ENCODE results near the gene DOCK6. TPM values are rescaled to one million over a fixed set of nuclear protein-coding genes. Genes with fewer than 3 reads are reported as not detected.

DOCK6 gene
- total RNA-seq, 2 donors from 2014 or later = 12.7 to 49.4 TPM

DNA sequence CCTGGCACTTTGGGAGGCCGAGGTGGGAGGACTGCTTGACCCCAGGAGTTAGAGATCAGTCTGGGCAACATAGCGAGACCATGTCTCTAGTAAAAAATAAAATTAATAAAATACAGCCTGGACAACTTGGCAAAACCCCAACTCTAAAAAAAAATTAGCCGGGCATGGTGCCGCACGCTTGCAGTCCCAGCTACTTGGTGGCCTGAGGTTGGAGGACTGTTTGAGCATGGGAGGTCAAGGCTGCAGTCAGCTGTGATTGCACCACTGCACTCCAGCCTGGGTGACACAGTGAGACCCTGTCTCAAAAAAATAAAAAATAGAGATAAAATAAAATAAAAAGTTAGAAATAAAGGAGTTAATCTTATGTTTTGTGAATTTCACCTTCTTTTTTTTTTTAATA lies 91.2 kb downstream of the DOCK6 start:
- DNase-seq (ENCODE audit: low spot score) = no peak
- Histone ChIP-seq H3K4me1 (peaks cover 0 to 8% of the 10 kb centered on the region in 2 donors), H3K27ac (peak overlapping the region; percentile 8), H3K9me3 (no peaks in the 10 kb centered on the region), H3K4me3 (no peak overlapping the region), H3K27me3 (no peaks in the 10 kb centered on the region), H3K36me3 (peaks cover 98% of the 10 kb centered on the region)
- TF ChIP-seq CTCF (IDR thresholded peaks at IDR 0.05) = no peak

DNA sequence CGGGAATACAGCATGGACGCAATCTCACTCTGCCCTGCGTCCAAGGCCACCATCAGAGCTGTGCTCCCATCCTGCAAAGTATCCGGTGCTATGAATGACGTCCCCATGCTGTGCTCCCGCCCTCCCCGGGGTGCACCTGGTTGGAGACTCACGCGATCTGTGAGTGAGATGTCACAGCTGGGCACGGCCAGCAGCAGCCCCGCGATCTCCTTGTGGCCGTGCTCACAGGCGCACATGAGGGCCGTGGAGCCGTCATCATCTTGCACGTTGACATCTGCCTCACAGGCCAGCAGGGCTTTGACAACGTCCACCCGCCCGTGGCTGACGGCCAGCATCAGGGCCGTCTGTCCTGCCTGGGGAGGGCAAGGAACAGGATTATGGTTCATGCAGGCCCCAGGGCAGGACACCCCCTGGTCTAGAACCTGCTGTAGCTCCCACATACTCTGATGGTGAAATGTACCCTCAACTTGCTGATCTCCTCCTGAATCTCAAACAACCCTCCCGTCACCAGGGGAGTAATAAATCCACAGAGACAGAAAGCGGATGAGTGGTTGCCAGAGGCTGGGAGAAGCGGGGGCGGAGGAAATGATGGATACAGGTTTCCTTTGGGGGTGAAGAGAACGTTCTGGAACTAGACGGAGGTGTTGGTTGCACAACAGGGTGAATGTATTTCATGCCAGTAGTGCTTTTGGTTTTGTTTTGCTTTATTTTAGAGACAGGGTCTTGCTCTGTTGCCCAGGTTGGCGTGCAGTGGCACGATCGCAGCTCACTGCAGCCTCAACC lies 92.2 kb downstream of the DOCK6 start:
- H3K4me1 ChIP-seq = peaks cover 0 to 18% of the 10 kb centered on the region in 2 donors
- no peak overlapping the region for H3K4me3 ChIP-seq
- H3K9me3 ChIP-seq = no peaks in the 10 kb centered on the region
- peaks cover 96% of the 10 kb centered on the region for H3K36me3 ChIP-seq
- DNase-seq (ENCODE audit: low spot score) = no peak
- H3K27me3 ChIP-seq = no peaks in the 10 kb centered on the region
- H3K27ac ChIP-seq = peak overlapping the region in 1 of 2 donors; percentile 61
- TF ChIP-seq CTCF (IDR thresholded peaks at IDR 0.05) = no peak

GRCh38 chr19:11168568-11168967 lies 93.8 kb downstream of the DOCK6 start:
- Histone ChIP-seq H3K4me3 (no peak overlapping the region), H3K4me1 (peaks cover 0 to 32% of the 10 kb centered on the region in 2 donors), H3K9me3 (no peaks in the 10 kb centered on the region), H3K27ac (peak overlapping the region; percentile 7 to 61), H3K27me3 (no peaks in the 10 kb centered on the region), H3K36me3 (peaks cover 80% of the 10 kb centered on the region)
- TF ChIP-seq CTCF (IDR thresholded peaks at IDR 0.05) = no peak
- DNase-seq (ENCODE audit: low spot score) = no peak

DNA sequence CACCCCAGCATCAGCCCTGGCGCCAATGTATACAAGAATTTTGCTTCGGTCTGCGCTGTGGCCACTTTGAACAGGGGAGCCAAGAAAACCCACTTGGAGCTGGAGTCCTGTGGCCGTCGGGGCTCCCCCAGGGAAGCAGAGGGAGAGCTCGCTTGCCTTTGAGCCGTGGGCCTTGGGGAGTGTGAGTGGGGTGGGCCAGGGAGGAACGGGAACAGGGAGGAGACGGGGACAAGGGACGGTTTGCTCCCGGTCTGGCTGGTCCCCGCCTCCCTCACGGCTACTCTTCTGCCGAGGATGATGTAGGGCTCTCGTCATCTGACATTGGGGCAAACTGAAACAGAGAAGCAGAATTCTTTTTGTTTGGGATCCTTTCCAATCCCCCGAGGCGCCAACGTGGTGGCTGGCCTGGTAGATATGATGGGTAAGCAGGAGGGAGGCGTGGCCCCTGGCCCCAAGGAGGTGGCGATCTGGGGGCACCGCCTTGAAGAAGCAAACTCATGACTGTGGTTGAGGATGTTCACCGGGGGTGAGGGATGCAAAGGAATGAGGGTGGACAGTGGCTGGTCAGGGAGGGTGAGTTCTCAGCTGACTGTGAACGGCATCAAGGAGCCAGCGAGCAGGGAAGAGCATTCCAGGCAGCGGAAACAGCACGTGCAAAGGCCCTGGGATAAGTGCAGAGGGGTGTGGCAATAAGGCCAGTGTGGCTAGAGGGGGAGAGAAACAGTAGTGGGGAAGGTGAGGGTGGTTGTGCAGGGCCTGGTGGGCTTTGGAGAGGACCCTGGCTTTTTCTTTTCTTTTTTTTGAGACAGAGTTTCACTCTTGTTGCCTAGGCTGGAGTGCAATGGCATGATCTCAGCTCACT lies 95.8 kb downstream of the DOCK6 start:
- H3K27ac ChIP-seq = peak overlapping the region; percentile 80 to 89
- no peak overlapping the region for H3K4me3 ChIP-seq
- H3K4me1 ChIP-seq = peaks cover 0 to 36% of the 10 kb centered on the region in 2 donors
- no peaks in the 10 kb centered on the region for H3K9me3 ChIP-seq
- peaks cover 60% of the 10 kb centered on the region for H3K36me3 ChIP-seq
- no peaks in the 10 kb centered on the region for H3K27me3 ChIP-seq
- peak; percentile 77 for DNase-seq (ENCODE audit: low spot score)
- no peak for TF ChIP-seq CTCF (IDR thresholded peaks at IDR 0.05)

DNA sequence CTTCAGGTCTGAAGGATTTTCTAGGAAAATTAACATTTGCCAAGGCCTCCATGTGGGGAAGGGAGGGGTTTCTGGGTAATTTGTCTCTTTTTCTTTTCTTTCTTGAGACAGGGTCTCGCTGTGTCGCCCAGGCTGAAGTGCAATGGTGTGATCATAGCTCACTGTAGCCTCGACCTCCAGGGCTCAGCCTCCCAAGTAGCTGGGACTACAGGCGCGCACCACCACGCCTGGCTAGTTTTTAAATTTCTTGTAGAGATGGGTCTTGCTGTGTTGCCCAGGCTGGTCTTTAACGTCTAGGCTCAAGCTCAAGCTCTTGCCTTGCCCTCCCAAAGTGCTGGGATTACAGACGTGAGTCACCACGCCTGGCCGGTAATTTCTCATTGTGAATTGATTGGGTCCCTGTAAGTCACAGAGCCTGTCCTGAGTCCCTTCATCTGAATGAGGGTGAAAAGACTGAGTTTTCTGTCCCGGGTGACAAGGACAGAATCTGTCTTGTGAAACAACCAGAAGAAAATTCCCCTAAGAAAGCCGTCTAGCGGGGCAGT lies 96.8 kb downstream of the DOCK6 start:
- no peak for TF ChIP-seq CTCF (IDR thresholded peaks at IDR 0.05)
- no peaks in the 10 kb centered on the region for H3K27me3 ChIP-seq
- H3K9me3 ChIP-seq = no peaks in the 10 kb centered on the region
- peaks cover 0 to 36% of the 10 kb centered on the region in 2 donors for H3K4me1 ChIP-seq
- DNase-seq (ENCODE audit: low spot score) = peak; percentile 71
- no peak overlapping the region for H3K4me3 ChIP-seq
- H3K27ac ChIP-seq = peak overlapping the region; percentile 80 to 89
- peaks cover 52% of the 10 kb centered on the region for H3K36me3 ChIP-seq
